ENCODE results near the gene ZNF653.
A peak's percentile ranks its signal among the peaks of the same experiment; 100 is the strongest.
"Not testable (repeated sequence)": the region's sequence is repeated elsewhere in the genome, so short reads cannot be mapped to it uniquely, and the experiment has no call there.

Gene ZNF653

DNA sequence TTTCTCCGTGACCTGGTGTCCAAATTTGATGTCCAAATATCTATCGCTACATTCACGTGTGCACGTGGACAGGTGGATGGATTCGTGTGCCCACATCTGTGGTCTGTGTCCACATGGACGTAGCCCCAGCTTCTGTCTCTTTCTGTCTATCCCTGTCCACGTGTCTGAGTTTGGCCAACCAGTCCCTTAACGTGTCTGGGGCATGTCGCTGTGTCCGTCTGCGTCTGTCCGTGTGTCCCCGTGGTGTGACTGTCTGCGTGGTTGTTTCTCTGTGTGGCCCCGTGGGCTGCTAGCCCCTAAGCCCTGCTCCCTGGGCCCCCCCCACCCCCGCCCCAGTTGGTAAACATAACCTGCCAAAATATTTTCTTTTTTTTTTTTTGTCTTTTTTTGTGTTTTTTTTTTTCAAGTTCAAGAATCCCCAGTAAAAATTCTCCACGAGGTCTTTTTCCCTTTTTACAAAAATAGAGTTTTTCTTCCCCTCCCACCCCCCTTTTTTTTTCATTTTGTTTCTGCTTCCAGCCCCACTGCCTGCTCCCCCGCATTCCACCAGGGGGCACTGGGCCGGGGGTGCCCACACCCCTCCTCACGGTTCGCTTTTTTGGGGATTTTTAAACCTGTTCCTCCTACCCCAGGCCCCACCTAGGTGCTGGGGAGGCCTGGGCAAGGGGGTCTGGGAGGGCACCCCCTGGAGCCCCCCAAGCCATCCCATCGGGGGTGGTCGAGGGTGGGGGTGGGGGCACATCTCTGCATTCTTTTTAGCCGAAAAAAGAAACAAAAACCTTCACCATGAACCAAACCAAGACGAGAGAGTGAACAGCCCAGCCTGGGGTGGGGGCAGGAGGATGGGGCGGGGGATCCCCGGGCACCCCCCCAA, 51.9 kb downstream of the ZNF653 start:
- DNase-seq: no peak

DNA sequence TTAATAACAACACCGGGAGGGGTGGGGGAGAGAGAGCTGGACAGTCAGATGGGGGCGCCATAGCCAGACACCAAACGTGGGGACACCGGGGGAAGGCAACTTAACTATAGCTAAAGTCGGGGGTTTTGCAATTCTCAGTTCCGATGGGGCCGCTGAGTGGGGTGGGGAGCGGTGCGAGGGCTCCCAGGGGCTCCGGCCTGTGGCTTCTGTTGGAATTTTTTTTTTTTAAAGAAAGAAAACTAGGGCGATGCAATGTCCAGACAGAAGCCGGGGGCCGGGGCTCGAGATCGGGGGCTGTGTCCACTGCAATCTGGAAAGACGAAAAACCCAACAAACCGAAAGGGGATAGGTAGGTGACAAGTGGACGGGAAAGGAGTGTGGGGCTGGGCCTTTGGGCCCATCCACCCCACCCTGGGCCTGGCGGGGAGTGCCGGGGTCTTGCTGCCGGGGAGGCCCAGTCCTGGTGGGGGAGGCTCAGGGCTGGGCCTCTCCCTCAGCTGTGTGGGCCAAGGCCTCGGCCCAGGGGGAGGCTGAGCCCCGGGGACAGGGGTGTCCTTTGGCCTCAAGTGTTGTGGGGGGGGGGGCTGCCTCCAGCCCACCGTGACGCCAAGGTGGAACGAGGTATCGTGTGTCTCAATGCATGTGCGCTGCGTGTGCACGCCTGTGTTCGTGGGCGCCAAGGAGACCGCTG, 52.9 kb downstream of the ZNF653 start:
- no peak for DNase-seq

DNA sequence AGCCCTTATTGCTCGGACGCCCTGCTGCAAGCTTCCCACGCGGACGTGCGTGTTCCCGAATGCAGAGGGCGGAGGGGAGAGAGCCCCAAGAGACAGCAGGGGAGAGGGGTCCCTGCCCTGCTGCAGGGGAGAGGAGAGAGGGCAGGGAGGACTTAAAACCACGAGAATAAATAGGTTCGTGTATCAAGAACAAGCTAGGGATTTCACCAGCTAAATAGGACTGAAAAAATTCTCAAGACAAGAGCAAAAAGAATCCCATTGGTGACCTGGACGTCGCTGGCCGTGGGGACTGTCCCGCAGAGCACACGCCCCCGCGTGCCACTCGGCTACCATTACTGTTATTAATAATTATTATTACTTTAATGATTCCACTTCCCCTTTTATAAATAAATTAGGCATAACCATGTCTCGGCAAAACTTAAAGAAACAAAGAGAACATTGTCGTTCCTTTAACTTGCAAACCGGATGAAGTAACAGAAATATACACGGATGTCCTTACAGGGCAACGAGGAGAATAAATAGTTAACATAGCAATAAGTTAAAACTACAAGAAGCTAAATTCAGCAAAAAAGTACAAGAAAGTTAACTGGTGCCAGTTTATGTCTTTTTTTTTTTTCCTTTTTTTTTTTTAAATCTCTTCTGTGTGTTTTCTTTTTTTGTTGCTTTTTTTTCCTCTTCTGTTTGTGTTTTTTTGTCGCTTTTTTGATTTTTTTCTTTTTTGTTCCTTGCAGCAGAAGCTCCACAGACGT, 53.6 kb downstream of the ZNF653 start:
- DNase-seq: no peak

DNA sequence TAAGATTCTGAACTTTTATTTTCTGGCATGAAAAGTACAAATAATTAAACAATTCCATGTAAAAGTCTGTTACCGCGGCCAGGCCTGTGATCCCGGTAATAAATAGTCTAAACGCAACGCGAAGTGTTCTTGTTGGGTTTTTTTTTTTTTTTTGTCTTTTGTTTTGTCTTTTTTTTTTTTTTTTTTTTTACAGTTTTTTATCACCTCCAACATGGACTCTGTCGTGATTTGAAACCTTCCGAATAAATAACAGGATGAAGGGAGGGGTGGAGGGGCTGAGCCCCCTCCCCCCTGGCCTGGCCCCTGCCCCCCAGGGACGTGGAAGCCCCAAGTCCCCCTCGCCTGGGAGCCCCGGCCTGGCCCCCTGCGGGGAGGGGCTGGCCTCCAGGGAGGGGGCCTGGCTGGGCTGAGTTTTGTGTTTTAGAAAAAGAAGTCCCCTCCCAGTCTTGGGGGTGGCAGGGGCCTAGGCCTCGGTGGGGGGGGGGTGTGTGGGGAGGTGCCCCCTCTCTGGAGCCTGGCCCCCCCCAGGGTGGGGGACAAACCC, 54.2 kb downstream of the ZNF653 start:
- DNase-seq: no peak

DNA sequence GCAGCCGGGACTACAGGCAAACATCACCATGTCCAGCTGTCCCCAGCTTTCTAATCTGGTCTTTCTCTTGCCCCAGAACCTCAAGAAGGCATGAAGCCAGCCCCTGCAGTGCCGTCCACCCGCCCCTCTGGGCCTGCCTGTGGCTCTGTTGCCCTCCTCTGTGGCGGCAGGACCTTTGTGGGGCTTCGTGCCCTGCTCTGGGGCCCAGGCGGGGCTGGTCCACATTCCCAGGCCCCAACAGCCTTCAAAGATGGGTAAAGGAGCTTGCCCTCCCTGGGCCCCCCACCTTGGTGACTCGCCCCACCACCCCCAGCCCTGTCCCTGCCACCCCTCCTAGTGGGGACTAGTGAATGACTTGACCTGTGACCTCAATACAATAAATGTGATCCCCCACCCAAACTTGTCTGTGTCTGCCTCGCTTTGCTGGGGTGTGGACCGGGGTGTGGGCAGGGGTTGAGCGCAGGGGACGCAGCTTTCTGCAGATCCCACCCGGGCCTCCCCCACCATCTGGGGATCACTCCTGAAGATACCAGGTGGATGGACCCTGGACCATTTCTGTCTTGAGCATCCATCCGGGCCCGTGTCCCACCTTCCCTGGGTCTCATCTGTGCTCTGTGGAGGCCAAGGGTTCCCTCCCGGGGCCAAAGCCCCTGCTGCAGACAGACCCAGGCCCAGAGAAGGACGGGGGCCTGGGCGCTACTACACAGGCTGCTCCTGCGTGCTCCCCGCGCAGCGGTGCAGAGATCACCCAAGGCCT, 54.9 kb downstream of the ZNF653 start:
- no peak for DNase-seq

DNA sequence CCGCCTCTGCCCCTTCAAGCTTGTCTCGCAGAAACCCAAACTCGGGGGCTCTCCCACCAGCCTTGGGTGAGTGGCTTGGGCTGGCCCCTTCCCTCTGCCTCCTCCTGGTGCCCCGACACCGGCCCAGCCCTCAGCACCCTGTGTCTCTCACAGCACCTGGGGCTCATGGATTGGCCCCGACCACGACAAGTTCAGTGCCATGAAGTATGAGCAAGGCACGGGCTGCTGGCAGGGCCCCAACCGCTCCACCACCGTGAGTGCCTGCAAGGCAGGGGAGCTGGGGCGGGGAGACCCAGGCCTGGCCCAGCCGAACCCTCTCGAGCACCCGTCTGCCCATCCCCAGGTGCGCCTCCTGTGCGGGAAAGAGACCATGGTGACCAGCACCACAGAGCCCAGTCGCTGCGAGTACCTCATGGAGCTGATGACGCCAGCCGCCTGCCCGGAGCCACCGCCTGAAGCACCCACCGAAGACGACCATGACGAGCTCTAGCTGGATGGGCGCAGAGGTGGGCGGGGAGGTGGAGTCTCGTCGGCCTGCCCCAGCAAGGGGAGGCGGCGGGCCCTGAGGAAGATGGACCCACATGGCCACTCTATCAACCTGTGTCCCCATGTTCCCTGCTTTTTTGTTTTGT, 56.6 kb downstream of the ZNF653 start:
- no peak for DNase-seq

DNA sequence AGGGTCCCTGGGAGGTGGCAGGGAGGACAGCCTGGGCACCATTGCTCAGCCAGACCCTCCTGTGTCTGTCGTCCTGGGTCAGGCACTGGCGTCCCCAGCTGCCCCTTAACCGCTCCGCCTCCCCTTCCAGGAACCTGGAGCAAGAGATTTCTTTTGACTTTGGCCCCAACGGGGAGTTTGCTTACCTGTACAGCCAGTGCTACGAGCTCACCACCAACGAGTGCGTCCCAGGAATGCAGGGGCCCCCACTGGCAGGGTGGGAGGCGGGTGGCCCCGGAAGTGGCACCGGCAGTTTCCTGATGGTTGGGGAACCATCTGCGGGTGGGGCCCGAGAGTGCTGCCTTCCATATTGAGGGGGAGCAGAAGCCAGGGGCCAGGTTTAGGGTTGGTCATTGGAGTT, 57.2 kb downstream of the ZNF653 start:
- no peak for DNase-seq

DNA sequence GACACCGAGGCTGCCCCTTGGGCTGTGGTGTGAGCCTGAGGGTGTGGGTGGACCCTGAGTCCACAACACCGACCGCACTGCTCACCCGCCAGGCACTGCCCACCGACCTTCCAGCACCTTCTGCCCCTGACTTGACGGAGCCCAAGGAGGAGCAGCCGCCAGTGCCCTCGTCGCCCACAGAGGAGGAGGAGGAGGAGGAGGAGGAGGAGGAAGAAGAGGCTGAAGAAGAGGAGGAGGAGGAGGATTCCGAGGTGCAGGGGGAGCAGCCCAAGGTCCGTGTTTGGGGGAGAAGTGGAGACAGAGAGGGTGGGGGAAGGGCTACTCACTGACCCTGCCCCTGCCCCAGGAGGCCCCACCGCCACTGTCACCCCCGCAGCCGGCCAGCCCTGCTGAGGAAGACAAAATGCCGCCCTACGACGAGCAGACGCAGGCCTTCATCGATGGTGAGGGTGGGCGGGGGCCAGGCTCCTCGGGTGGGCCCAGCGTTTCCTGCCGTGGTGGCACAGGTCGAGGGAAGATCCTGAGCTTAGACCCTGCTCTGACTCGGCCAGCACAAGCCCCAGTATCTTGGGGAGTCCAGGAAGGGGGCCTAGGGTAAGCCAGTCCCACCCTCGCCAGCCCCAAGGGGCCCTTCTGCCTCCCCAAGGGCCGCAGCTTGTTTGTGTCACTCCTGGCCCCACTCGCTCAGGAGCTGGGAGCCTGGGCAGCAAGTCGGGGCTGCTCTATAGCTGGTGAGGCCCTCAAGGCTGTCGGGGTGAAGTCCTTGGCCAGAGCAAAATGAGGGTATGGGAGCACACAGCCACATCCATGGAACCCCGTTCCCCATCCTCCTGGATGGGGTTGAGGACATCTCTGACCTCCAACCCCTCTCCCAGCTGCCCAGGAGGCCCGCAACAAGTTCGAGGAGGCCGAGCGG, 58.0 kb downstream of the ZNF653 start:
- DNase-seq: no peak

DNA sequence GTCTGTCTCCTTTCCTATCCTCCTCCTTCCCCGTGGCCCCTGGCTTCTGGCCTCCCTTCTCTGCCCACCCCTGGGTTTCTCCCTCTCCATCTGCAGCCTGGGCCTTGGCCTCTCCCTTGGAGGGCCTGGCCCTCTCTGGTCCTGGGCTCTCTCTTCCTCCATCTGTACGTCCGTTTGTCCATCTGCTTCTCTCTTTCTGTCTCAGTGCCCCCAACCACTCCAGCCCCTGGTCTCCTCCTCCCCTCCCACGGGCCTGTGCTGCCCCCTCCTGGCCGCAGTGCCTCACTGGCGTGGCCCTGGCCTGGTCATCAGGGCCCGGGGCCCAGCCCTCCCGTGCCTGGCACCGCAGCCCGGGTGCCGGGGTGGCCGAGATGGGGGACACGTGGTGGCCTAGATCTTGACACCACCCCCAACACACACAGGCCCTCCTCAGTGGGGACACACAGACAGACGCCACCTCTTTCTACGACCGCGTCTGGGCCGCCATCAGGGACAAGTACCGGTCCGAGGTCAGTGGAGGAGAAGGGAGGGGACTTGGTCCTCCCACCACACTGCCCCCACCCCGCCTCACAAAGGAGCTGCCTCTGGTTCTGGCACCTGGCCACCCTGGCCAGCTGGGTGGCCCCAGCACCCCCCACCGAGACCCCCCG, 58.9 kb downstream of the ZNF653 start:
- no peak for DNase-seq

DNA sequence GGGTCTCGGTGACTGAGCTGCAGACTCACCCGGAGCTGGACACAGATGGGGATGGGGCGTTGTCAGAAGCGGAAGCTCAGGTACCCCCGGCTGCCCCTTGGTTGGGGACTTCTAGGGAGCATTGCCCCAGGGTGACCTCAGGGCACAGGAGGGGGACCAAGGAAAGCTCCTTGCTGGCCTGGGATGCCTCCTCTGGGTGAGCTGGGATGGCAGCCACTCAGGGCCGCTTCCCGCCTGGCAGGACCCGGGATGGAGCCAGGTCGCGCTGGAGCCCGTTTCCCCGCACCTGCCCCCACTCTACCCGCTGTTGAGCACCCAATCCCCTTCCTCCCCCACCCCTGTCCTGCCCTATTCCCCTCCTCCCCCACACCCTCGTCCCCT, 59.4 kb downstream of the ZNF653 start:
- DNase-seq: no peak

DNA sequence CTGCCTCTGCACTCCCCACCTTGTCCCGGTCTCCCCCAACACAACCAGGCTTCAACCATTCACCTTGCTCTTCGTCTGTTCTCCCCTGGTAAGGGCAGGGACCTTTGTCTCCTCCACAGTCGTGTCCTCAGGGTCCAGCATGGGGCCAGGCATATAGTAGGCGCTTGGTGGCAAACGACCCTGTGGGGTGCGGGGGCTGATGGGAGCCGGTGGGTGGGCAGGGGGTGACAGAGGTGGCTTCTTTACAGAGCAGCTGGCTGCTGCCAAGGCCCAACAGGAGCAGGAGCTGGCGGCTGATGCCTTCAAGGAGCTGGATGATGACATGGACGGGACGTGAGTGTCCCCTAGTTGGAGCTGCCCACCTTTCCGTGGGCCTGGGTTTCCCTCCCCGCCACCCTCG, 60.5 kb downstream of the ZNF653 start:
- no peak for DNase-seq

DNA sequence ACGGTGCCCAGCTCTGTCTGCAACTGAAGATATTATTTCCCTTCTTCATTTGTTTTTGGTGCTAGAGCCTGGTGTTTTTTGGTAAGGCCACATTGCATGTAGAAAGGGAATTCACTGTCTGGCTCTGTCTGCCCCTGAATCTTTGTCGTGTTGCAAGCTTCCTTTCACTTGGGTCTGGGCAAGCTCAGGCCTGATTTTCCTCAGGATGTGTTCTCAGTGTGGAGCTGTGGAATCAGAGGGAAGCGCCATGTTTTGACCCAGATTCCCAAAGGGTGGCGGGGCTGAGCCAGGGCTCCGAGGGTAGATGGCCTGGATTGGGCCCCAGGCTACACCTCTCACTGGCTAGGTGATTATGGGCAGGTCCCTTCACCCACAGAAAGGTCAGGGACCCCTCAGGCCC, 61.6 kb downstream of the ZNF653 start:
- no peak for DNase-seq

DNA sequence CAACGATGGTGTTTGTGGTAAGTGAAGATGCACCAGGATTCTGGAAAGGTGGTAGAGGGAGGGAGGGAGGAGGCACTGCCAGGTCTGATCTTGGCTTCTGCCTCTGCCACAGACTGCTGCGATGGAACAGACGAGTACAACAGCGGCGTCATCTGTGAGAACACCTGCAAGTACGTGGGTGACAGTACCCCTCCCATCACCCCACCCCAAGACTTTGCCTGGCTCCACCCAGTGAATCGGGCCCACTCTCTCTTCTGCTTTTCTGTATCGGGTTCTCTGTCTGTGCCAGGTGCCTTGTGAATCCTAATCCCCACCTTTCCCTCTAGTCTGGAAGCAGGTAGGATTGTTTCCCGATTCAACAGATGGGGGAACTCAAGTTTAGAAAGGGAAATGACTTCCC, 67.7 kb downstream of the ZNF653 start:
- DNase-seq: no peak

DNA sequence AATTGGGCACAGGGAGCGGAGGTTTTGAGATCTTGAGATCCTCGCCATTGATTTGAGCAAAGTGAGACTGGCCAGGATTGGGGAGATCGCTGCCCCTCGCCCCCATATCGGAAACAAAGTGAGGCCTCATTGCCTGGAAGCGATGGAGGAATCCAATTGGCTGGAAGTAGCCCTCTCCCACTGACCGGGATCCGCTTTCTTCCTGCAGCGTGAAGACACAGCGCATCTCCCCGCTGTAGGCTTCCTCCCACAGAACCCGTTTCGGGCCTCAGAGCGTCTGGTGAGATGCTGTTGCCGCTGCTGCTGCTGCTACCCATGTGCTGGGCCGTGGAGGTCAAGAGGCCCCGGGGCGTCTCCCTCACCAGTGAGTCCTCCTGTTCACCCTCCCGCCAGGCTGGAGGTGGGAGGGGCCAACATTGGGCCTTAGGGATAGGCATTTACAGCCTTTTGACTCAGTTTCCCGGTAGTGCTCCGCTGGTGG, 69.8 kb downstream of the ZNF653 start:
- DNase-seq: no peak

DNA sequence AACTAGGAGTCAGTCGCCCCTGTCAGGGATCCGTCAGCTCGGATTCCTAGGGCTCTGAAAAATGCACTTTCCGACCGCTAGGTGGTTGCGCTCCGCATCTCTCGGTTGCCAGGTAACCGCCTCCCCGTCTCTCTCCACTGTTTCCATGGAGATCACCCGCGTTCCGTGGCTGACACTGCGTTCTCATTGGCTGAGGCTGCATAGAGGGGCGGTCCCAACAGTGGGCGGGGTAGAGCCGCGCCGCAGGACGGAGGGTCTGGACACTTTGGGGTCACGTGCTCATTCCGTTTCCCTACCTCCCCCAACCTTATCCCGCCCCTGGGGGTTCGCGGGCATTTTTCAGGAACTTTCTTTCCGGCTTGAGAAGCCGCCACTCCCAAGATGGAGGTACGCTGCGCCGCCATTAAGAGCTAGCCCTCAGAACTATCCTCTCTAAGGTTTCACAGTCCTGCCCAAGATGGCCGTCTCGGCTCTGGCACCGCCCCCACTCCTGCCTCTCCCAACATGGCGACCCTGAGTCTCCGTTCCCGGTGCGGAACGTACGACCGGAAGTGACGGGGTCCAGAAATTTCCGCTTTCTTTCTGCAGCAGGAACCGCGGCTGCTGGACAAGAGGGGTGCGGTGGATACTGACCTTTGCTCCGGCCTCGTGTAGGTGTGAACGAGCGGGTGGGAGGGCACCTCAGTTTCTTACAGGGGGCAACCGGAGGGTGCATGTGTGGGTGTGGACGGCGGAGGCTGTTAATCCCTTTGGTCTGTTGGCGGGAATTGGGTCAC, 70.4 kb downstream of the ZNF653 start, which contains the start of the genes ODAD3 and PRKCSH:
Gene ODAD3, minus strand, starts transcription at position 65 of the 776 bp plus-strand sequence. CDS start 105 bp downstream, outside the sequence.
Gene PRKCSH, plus strand, starts transcription at position 579 of the 776 bp plus-strand sequence. CDS start 483 bp downstream, outside the sequence.
- peak; percentile 98 for DNase-seq

DNA sequence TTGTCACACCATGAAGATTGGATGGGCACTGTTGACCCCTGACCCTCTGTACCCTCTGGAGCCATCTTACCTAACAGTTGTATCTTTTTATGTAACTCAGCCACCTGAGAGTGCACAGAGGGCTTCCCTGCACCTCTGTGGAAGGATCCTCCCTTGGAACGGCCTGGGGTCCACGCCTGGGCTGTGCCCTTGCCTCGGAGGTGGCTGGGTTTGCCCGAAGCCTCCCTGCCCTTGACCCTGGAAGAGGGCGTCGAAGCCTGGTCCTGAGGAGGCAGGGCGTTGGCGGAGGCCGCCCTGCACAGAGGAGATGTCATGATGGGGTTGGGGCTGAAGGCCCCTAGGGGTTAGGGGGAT, 71.0 kb downstream of the ZNF653 start:
- no peak for DNase-seq

DNA sequence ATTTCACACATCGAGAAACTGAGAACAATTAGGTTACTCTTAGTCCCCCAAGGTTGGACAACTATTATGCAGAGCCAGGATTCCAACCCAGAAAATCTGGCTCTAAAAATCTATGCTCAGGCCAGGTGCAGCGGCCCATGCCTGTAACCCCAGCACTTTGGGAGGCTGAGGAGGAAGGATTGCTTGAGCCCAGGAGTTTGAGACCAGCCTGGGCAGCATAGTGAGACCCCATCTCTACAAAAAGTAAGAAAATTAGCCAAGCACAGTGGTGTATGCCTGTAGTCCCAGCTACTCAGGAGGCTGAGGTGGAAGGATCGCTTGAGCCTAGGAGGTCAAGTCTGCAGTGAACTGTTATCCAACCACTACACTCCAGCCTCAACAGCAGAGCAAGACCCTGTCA, 72.1 kb downstream of the ZNF653 start:
- not testable (repeated sequence) for DNase-seq
